C4-2B (cell line): ENCODE measurements around the gene MTHFR.

Experiments used
- H3K27ac ChIP-seq: fragments of 450-650 bp; 2 replicates; pipeline ENCODE4 v1.5.1; 2017
- CTCF ChIP-seq: fragments of 450-650 bp; conservative IDR thresholded peaks from 2 replicates; pipeline ENCODE4 v1.5.1; 2017; ENCODE audit warnings: mild to moderate bottlenecking
- ZFX ChIP-seq: fragments of 450-650 bp; IDR thresholded peaks from 2 replicates; pipeline ENCODE4 v1.6.1; 2017

The MTHFR gene

DNA sequence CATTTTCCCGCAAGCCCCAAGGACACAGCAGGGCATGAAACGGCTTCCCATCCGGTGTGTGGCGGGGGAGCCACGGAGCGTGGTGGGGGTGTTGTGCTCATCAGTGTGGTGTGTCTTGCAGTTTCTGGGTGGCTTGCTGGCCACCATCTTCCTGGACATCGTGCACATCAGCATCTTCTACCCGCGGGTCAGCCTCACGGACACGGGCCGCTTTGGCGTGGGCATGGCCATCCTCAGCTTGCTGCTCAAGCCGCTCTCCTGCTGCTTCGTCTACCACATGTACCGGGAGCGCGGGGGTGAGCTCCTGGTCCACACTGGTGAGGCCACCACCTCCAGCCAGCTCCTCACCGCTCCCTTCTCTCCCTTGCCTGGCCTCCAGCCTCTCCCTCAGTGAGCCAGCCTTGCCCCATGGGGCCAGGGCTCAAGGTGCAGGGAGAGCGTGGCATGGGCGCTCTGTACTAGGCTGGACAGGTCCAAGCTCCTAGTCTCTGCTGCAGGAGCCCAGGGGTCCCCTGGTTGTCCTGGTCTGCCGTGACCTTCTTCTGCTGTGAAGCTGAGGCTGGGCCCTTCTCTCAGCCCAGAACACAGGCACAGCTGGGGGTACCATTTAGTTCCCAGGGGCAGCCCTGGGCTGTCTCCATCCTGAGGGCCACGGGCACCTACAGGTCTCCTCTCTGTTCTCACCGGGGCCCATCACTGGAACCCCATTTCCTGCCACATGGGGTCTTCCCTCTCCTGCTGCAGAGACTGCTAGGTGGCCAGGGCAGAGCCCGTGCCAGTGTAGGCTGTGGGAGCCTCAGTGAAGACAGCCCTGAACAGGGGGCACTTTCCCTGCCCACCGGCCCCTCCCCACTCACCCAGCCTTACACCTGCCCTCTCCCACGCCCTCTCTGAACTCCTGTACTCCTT is 57.2 kb downstream of the MTHFR start:
- TF ChIP-seq ZFX (no peak), CTCF (no peak)
- H3K27ac ChIP-seq = no peak overlapping the region

DNA sequence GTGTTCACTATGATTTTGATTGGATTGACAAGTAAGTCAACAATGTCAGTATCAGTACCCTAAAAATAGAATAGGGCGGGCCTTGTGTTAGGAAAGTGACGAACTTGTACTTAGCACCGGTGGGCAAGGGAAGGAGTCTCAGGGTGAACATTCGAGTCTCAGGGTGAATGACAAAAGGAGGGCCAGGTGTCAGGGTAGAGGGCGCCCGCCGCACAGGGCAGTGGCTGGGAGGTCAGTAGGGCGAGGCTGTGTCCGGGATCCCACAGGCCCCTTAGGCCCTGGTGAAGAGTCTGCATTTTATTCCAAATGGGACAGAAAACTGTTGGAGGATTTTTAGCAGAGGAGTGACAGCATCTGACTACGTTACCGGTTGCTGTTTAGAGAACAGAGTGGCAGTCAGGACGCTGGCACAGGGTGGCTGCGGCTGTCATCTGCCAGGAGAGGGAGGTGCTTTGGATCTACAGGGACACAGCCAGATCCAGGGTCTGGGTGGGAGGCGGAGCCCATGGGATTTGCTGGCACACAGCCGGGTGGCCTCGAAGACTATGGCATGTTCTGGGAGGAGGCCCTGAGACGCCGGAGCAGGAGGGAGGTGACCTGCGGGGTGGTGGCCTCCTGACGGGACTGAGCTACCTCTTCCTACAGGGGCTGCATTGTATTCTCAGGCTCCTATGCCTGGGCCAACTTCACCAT is 58.8 kb downstream of the MTHFR start:
- H3K27ac ChIP-seq = no peak overlapping the region
- no peak for TF ChIP-seq ZFX
- TF ChIP-seq CTCF = no peak

DNA sequence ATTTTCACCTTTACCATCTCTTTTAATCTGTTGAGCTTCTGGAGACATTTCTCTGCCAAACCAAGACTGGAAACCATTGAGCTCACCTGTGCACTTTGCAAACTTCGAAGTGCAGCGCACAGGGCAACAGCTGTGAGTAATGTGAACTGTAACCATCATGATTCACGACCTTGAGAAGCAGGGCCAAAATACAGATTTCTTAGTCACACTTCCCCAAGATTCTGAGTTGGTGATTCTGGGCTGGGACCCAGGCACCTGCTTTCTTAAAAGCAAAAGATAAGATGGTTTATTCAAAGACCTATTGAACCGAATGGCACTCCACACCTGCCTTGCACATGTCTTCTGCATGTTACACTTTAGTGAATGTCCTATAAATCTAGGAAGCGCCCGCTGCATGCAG is 59.7 kb downstream of the MTHFR start:
- H3K27ac ChIP-seq = no peak overlapping the region
- TF ChIP-seq CTCF (no peak), ZFX (no peak)

DNA sequence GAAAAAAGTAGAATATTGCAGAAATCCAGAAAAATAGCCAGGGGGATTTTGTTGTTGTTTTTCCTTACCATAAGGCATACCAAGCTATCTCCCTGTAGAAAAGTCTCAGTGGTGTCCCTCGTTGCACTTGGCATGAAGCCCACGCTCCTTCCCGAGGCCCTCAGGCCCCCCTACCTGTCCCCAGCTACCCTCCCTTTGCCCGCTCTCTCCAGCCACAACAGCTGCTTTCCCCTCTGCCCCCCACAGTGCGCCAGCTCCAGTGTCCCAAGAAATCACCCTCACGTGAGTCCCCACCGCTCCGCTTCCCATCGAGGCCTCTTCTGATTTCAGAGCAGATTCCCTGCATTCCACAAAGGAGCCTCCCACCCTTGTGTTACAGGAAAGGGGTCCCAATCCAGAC is 61.5 kb downstream of the MTHFR start:
- TF ChIP-seq CTCF (no peak), ZFX (no peak)
- no peak overlapping the region for H3K27ac ChIP-seq

DNA sequence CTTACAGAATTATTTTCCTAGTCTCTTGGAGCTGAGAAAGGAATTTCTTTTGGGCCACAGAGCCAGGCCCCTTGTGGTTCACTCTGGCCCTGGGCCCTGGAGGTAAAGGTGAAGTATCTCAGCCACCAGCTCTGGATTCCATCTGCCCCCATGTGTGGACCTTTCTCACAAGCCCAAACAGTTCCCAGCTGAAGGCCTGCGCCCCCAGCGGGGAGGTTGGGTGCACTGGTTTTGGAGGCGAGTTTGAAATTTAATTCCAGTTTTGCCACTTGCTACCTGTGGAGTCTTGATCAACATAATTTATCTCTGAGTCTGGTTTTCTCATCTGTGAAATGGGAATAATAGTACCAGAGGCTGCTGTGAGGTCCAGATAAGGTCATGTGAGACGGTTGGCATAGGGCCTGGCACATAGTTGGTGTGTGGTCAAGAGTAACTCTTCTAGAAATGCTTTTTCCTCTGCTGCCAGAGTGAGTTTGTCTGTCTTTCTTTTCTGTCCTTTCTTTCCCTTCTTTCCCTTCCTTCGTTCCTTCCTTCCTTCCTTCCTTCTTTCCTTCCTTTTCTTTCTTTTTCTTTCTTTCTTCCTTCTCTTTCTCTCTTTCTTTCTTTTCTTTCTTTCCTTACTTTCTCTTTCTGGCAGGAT is 63.7 kb downstream of the MTHFR start:
- TF ChIP-seq CTCF = no peak
- TF ChIP-seq ZFX = no peak
- no peak overlapping the region; the same call in 1 of the 2 replicates for H3K27ac ChIP-seq

- no peak for TF ChIP-seq CTCF
- no peak for TF ChIP-seq ZFX
- H3K27ac ChIP-seq = no peak overlapping the region
These were observed 64.3 kb downstream of the MTHFR start for GRCh38 chr1:11741482-11741881.
